Activated CD4-positive, alpha-beta T cell treated with anti-CD3 and anti-CD28 coated beads for 36 hours (primary cell): ENCODE data around the gene CD300A. TPM values are rescaled to one million over a fixed set of nuclear protein-coding genes. Genes with fewer than 3 reads are reported as not detected.

ENCODE experiments used
- ATAC-seq: fragments of 200-7000 bp; cut with Tn5 transposase; one replicate; pipeline ENCODE4 v1.10.0; 2021; ENCODE audit warnings: mild to moderate bottlenecking, moderate library complexity
- CTCF ChIA-PET: fragments of 350-600 bp; sonication (Branson Sonifier 250); formaldehyde crosslinking; loops from one replicate; lab custom pipeline; 2021; ENCODE audit warnings: antibody characterized with exemption; lab: Charles Lee
- POLR2A ChIA-PET: fragments of 350-600 bp; sonication (Branson Sonifier 250); formaldehyde crosslinking; loops from one replicate; lab custom pipeline; 2021; ENCODE audit warnings: antibody characterized with exemption, inconsistent platforms; lab: Charles Lee
- DNase-seq: peaks from one replicate; pipeline ENCODE4 v3.0.0-alpha.2; 2020
- H3K27ac Mint-ChIP-seq: one replicate; pipeline ENCODE4 v1.8.0; 2021; ENCODE audit warnings: mixed read lengths
- H3K27me3 Mint-ChIP-seq: one replicate; pipeline ENCODE4 v1.8.0; 2021; ENCODE audit warnings: mixed read lengths
- H3K36me3 Mint-ChIP-seq: one replicate; pipeline ENCODE4 v1.8.0; 2021; ENCODE audit warnings: low read depth, mixed read lengths
- H3K4me1 Mint-ChIP-seq: one replicate; pipeline ENCODE4 v1.8.0; 2021; ENCODE audit warnings: mixed read lengths
- H3K4me3 Mint-ChIP-seq: one replicate; pipeline ENCODE4 v1.8.0; 2021; ENCODE audit warnings: mild to moderate bottlenecking, moderate library complexity, mixed read lengths
- H3K9me3 Mint-ChIP-seq: one replicate; pipeline ENCODE4 v1.8.0; 2021; ENCODE audit warnings: low read depth, mixed read lengths
- intact Hi-C, 2 experiments: fragments of 100-400 bp; cut with DNase I in 1 of 2; cut with micrococcal nuclease in 1 of 2; formaldehyde crosslinking; loops; one replicate each; pipeline versions ENCODE4 v1.14.2 to v1.15.1; 2022 to 2024; cut with DNase I, micrococcal nuclease
- total RNA-seq, 2 experiments: library from RNA; stranded (reverse); gene quantifications; one replicate each; pipeline ENCODE4 v1.2.3, GENCODE V29; 2021

Gene CD300A
- total RNA-seq, 2 experiments from 2014 or later = 4.9 to 5.8 TPM

- POLR2A ChIA-PET = no interaction called here
- peaks cover 3% of the 10 kb centered on the region for H3K27me3 Mint-ChIP-seq
- H3K36me3 Mint-ChIP-seq = no peaks in the 10 kb centered on the region
- CTCF ChIA-PET = no interaction called here
- peaks cover 8% of the 10 kb centered on the region for H3K9me3 Mint-ChIP-seq
- intact Hi-C loops = no loop called here
- ATAC-seq (no peak), DNase-seq (no peak)
- no peak overlapping the region for H3K27ac Mint-ChIP-seq
- no peak overlapping the region for H3K4me3 Mint-ChIP-seq
- H3K4me1 Mint-ChIP-seq = no peaks in the 10 kb centered on the region
Measured at GRCh38 chr17:74442291-74442669, 24.2 kb upstream of the CD300A start.

GRCh38 chr17:74442670-74443515, 23.5 kb upstream of the CD300A start:
- Mint-ChIP-seq H3K27ac (no peak overlapping the region), H3K9me3 (peaks cover 8% of the 10 kb centered on the region), H3K36me3 (no peaks in the 10 kb centered on the region), H3K4me3 (no peak overlapping the region), H3K4me1 (no peaks in the 10 kb centered on the region), H3K27me3 (peaks cover 3% of the 10 kb centered on the region)
- ChIA-PET POLR2A (no interaction called here), CTCF (interaction anchor here (0.7 kb wide), 1 partner anchor 123 kb away, joined by 3 read pairs; no protein-coding TSS in a partner anchor)
- ATAC-seq = no peak
- peak; percentile 48 for DNase-seq
- intact Hi-C loops = no loop called here

- peaks cover 3% of the 10 kb centered on the region for H3K27me3 Mint-ChIP-seq
- CTCF ChIA-PET = interaction anchor here (0.7 to 1.7 kb wide), 3 partner anchors 14 to 123 kb away, joined by 3 to 5 read pairs (median 3); no protein-coding TSS in a partner anchor
Measured at GRCh38 chr17:74443516-74444296, 22.7 kb upstream of the CD300A start.

GRCh38 chr17:74444406-74444805, 22.0 kb upstream of the CD300A start:
- DNase-seq (no peak), ATAC-seq (no peak)
- Mint-ChIP-seq H3K36me3 (no peaks in the 10 kb centered on the region), H3K4me3 (no peak overlapping the region), H3K27ac (no peak overlapping the region), H3K4me1 (no peaks in the 10 kb centered on the region), H3K27me3 (peaks cover 3% of the 10 kb centered on the region), H3K9me3 (no peaks in the 10 kb centered on the region)
- ChIA-PET CTCF (interaction anchor here (1.1 to 2.0 kb wide), 3 partner anchors 13 to 66 kb away, joined by 3 to 7 read pairs (median 5); no protein-coding TSS in a partner anchor), POLR2A (interaction anchor here (0.8 kb wide), 1 partner anchor 33 kb away, joined by 3 read pairs; no protein-coding TSS in a partner anchor)
- intact Hi-C loops = no loop called here

More at GRCh38 chr17:74443516-74444296, 22.7 kb upstream of the CD300A start:
- Mint-ChIP-seq H3K9me3 (peaks cover 5% of the 10 kb centered on the region), H3K36me3 (no peaks in the 10 kb centered on the region), H3K4me1 (no peaks in the 10 kb centered on the region), H3K4me3 (no peak overlapping the region), H3K27ac (no peak overlapping the region)
- POLR2A ChIA-PET = interaction anchor here (0.7 to 0.8 kb wide), 2 partner anchors 34 to 836 kb away, joined by 3 read pairs; no protein-coding TSS in a partner anchor
- DNase-seq (no peak), ATAC-seq (no peak)
- intact Hi-C loops = no loop called here

DNA sequence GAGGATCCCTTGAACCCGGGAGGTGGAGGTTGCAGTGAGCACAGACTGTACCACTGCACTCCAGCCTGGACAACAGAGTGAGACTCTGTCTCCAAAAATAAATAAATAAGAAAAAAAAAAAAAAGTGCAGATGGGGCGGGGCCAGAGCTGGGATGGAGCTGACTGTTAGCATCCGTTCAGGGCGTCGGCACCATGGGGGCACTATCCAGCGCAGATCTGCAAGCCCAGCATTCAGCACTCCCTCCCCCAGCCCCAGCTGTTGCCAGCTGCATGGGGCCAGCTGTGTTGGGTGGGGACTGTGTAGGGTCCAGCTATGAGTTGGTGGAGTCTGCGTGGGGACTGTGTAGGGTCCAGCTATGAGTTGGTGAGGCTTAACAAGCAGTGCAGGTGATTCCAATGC, 21.3 kb upstream of the CD300A start:
- no peak for ATAC-seq
- Mint-ChIP-seq H3K9me3 (no peaks in the 10 kb centered on the region), H3K4me1 (no peaks in the 10 kb centered on the region), H3K27ac (no peak overlapping the region), H3K4me3 (no peak overlapping the region), H3K36me3 (no peaks in the 10 kb centered on the region), H3K27me3 (peaks cover 3% of the 10 kb centered on the region)
- POLR2A ChIA-PET = interaction anchor here (0.6 kb wide), 1 partner anchor 32 kb away, joined by 3 read pairs; no protein-coding TSS in a partner anchor
- intact Hi-C loops = no loop called here
- DNase-seq = no peak
- CTCF ChIA-PET = interaction anchor here (1.7 to 2.0 kb wide), 2 partner anchors 12 to 66 kb away, joined by 5 to 7 read pairs; no protein-coding TSS in a partner anchor

- ATAC-seq (peak; percentile 86), DNase-seq (peak; percentile 48)
- Mint-ChIP-seq H3K4me1 (no peaks in the 10 kb centered on the region), H3K27me3 (peaks cover 3% of the 10 kb centered on the region), H3K36me3 (no peaks in the 10 kb centered on the region), H3K27ac (no peak overlapping the region), H3K4me3 (no peak overlapping the region), H3K9me3 (no peaks in the 10 kb centered on the region)
- intact Hi-C loops = no loop called here
- ChIA-PET POLR2A (no interaction called here), CTCF (interaction anchor here (2.0 kb wide), 1 partner anchor 68 kb away, joined by 7 read pairs; no protein-coding TSS in a partner anchor)
Measured at GRCh38 chr17:74446551-74447500, 19.6 kb upstream of the CD300A start.

- ATAC-seq (no peak), DNase-seq (no peak)
- Mint-ChIP-seq H3K27me3 (peaks cover 5% of the 10 kb centered on the region), H3K9me3 (no peaks in the 10 kb centered on the region), H3K36me3 (no peaks in the 10 kb centered on the region), H3K4me1 (no peaks in the 10 kb centered on the region), H3K27ac (no peak overlapping the region), H3K4me3 (no peak overlapping the region)
- intact Hi-C loops = no loop called here
- CTCF ChIA-PET = interaction anchor here (0.7 to 1.3 kb wide), 2 partner anchors 9 to 12 kb away, joined by 3 to 4 read pairs; no protein-coding TSS in a partner anchor
- POLR2A ChIA-PET = no interaction called here
Measured at GRCh38 chr17:74447628-74448159, 18.7 kb upstream of the CD300A start.

- peaks cover 8% of the 10 kb centered on the region for H3K27me3 Mint-ChIP-seq
- no peak overlapping the region for H3K4me3 Mint-ChIP-seq
- H3K4me1 Mint-ChIP-seq = peaks cover 4% of the 10 kb centered on the region
- ChIA-PET POLR2A (no interaction called here), CTCF (interaction anchor here (1.3 kb wide), 1 partner anchor 8 kb away, joined by 4 read pairs; no protein-coding TSS in a partner anchor)
- H3K27ac Mint-ChIP-seq = no peak overlapping the region
- H3K36me3 Mint-ChIP-seq = no peaks in the 10 kb centered on the region
- ATAC-seq = no peak
- intact Hi-C loops = no loop called here
- H3K9me3 Mint-ChIP-seq = no peaks in the 10 kb centered on the region
- DNase-seq = no peak
Measured at GRCh38 chr17:74448756-74449155, 17.7 kb upstream of the CD300A start.

DNA sequence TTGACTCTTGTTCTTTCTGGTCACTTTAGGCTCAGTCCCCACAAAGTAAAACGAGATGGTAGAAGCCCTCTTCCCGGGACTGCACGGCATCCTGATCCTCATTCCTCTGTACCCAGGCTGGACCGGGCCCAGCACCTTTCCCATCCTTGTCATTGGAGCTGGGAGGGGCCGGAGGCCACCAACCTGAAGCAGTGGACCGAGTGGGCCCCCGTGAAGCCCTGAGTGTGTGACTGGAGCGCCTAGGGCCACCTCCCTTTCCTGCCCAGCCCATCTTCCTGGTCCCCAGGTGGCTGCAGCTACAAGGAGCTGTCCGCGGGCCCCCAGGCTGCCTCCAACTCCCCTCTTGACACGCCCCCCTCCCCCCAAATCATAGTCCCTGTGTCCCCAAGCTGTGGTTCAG, 17.1 kb upstream of the CD300A start:
- no peak overlapping the region for H3K4me3 Mint-ChIP-seq
- DNase-seq (no peak), ATAC-seq (no peak)
- intact Hi-C loops = no loop called here
- H3K9me3 Mint-ChIP-seq = no peaks in the 10 kb centered on the region
- peaks cover 6% of the 10 kb centered on the region for H3K27me3 Mint-ChIP-seq
- no peaks in the 10 kb centered on the region for H3K36me3 Mint-ChIP-seq
- CTCF ChIA-PET = interaction anchor here (0.7 kb wide), 1 partner anchor 57 kb away, joined by 3 read pairs; no protein-coding TSS in a partner anchor
- no peak overlapping the region for H3K27ac Mint-ChIP-seq
- H3K4me1 Mint-ChIP-seq = peaks cover 4% of the 10 kb centered on the region
- POLR2A ChIA-PET = no interaction called here

DNA sequence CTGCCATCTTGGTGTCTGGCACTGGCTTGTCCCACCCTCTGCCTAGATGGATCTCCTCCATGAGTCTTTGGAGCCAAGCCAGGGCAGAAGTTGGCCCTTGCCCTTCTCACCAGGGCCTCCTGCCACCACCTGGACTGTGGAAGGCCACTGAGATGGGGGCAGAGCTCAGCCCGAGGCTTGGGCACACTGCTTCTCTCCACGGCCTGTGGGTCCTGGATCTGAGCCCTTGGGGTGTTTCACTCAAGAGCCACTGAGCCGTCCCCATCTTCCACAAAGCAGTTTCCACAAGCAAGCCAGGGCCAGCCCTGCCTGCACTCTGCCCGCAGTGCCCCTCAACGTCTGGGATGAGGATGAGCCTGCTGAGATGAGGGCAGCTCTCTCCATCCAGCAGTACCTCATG, 16.7 kb upstream of the CD300A start:
- H3K9me3 Mint-ChIP-seq = no peaks in the 10 kb centered on the region
- POLR2A ChIA-PET = no interaction called here
- DNase-seq (no peak), ATAC-seq (no peak)
- no peak overlapping the region for H3K27ac Mint-ChIP-seq
- H3K4me3 Mint-ChIP-seq = no peak overlapping the region
- H3K4me1 Mint-ChIP-seq = peaks cover 6% of the 10 kb centered on the region
- intact Hi-C loops = loop anchor here in 1 of 2 experiments (10.0 kb wide), 1 partner anchor 145 kb away; no protein-coding TSS in a partner anchor
- H3K36me3 Mint-ChIP-seq = no peaks in the 10 kb centered on the region
- peaks cover 6% of the 10 kb centered on the region for H3K27me3 Mint-ChIP-seq
- CTCF ChIA-PET = interaction anchor here (0.7 kb wide), 1 partner anchor 57 kb away, joined by 3 read pairs; no protein-coding TSS in a partner anchor
